Measurements from ENCODE around the gene LRRTM3. TPM values are rescaled to one million over a fixed set of nuclear protein-coding genes. Genes with fewer than 3 reads are reported as not detected.

LRRTM3 gene
- total and polyA plus RNA-seq, 2 experiments from 2014 or later = not detected

- H3K9me3 ChIP-seq (ENCODE audit: low read depth) = no peaks in the 10 kb centered on the region
- H4K20me1 ChIP-seq (ENCODE audit: insufficient read depth) = no peaks in the 10 kb centered on the region
- WGBS, 2 experiments (ENCODE audit: low coverage in 1 of 2, low lambda C conversion rate in 2 of 2, missing lambda C conversion rate in 2 of 2) = 7 to 10% methylated on average over 1 of the region's 1 CpG
- TF ChIP-seq EZH2 (IDR thresholded peaks at IDR 0.05; ENCODE audit: insufficient read depth, poor library complexity, severe bottlenecking) = no peak
- TF ChIP-seq EZH2phosphoT487 (IDR thresholded peaks at IDR 0.05; ENCODE audit: insufficient read depth, low read depth) = no peak
- H3K27me3 ChIP-seq (replicated peaks; ENCODE audit: insufficient read depth) = no peaks in the 10 kb centered on the region
- no peaks in the 10 kb centered on the region for H3F3A ChIP-seq (ENCODE audit: insufficient read depth)
- H2AFZ ChIP-seq = no peak overlapping the region
- H3K9me2 ChIP-seq (ENCODE audit: insufficient read depth) = no peaks in the 10 kb centered on the region
- H3K4me2 ChIP-seq (ENCODE audit: unreplicated experiment) = no peak overlapping the region
- in situ Hi-C loops (cut with MboI) = no loop called here
- H3K36me3 ChIP-seq (ENCODE audit: low read depth) = no peaks in the 10 kb centered on the region
- no peaks in the 10 kb centered on the region for H3K4me1 ChIP-seq (ENCODE audit: insufficient read depth)
- no peak overlapping the region for H3K4me3 ChIP-seq
- H3K27ac ChIP-seq = no peak overlapping the region
- no peaks in the 10 kb centered on the region for H3K79me2 ChIP-seq (ENCODE audit: insufficient read depth)
- H3K9ac ChIP-seq = no peak overlapping the region
- DNase-seq = no peak
These were observed 64.5 kb downstream of the LRRTM3 start for GRCh38 chr10:66990143-66990830.

GRCh38 chr10:66996996-66997395 is 71.2 kb downstream of the LRRTM3 start:
- in situ Hi-C loops (cut with MboI) = no loop called here
- Histone ChIP-seq H3K9ac (no peak overlapping the region), H3K36me3 (ENCODE audit: low read depth) (no peaks in the 10 kb centered on the region), H3F3A (ENCODE audit: insufficient read depth) (no peaks in the 10 kb centered on the region), H3K4me3 (no peak overlapping the region), H3K9me3 (ENCODE audit: low read depth) (no peaks in the 10 kb centered on the region), H3K79me2 (ENCODE audit: insufficient read depth) (no peaks in the 10 kb centered on the region), H3K27ac (no peak overlapping the region), H3K9me2 (ENCODE audit: insufficient read depth) (no peaks in the 10 kb centered on the region; the same call in 1 of the 2 replicates), H3K27me3 (replicated peaks; ENCODE audit: insufficient read depth) (no peaks in the 10 kb centered on the region), H4K20me1 (ENCODE audit: insufficient read depth) (no peaks in the 10 kb centered on the region), H3K4me2 (ENCODE audit: unreplicated experiment) (no peak overlapping the region), H2AFZ (no peak overlapping the region), H3K4me1 (ENCODE audit: insufficient read depth) (no peaks in the 10 kb centered on the region)
- no peak for TF ChIP-seq EZH2 (IDR thresholded peaks at IDR 0.05; ENCODE audit: insufficient read depth, poor library complexity, severe bottlenecking)
- TF ChIP-seq EZH2phosphoT487 (IDR thresholded peaks at IDR 0.05; ENCODE audit: insufficient read depth, low read depth) = no peak
- DNase-seq = no peak
- WGBS, 2 experiments (ENCODE audit: low coverage in 1 of 2, low lambda C conversion rate in 2 of 2, missing lambda C conversion rate in 2 of 2) = 5 to 6% methylated on average over 1 of the region's 1 CpG

- H3K27ac ChIP-seq = no peak overlapping the region
- no peaks in the 10 kb centered on the region; the same call in 1 of the 2 replicates for H3K9me2 ChIP-seq (ENCODE audit: insufficient read depth)
- no peak overlapping the region for H3K4me2 ChIP-seq (ENCODE audit: unreplicated experiment)
- H2AFZ ChIP-seq = no peak overlapping the region
- no peaks in the 10 kb centered on the region for H3K9me3 ChIP-seq (ENCODE audit: low read depth)
- H3K36me3 ChIP-seq (ENCODE audit: low read depth) = no peaks in the 10 kb centered on the region
- H3K27me3 ChIP-seq (replicated peaks; ENCODE audit: insufficient read depth) = no peaks in the 10 kb centered on the region
- H3K9ac ChIP-seq = no peak overlapping the region
- H3K4me3 ChIP-seq = no peak overlapping the region
- TF ChIP-seq EZH2 (IDR thresholded peaks at IDR 0.05; ENCODE audit: insufficient read depth, poor library complexity, severe bottlenecking) = no peak
- DNase-seq = no peak
- 64 to 65% methylated on average over 3 of the region's 3 CpGs for WGBS, 2 experiments (ENCODE audit: low coverage in 1 of 2, low lambda C conversion rate in 2 of 2, missing lambda C conversion rate in 2 of 2)
- H3K79me2 ChIP-seq (ENCODE audit: insufficient read depth) = no peaks in the 10 kb centered on the region
- H3F3A ChIP-seq (ENCODE audit: insufficient read depth) = no peaks in the 10 kb centered on the region
- in situ Hi-C loops (cut with MboI) = no loop called here
- H3K4me1 ChIP-seq (ENCODE audit: insufficient read depth) = no peaks in the 10 kb centered on the region
- no peaks in the 10 kb centered on the region for H4K20me1 ChIP-seq (ENCODE audit: insufficient read depth)
These were observed 74.1 kb downstream of the LRRTM3 start for GRCh38 chr10:66999762-67000545.

GRCh38 chr10:67004690-67005089 is 78.9 kb downstream of the LRRTM3 start:
- WGBS, 2 experiments (ENCODE audit: low coverage in 1 of 2, low lambda C conversion rate in 2 of 2, missing lambda C conversion rate in 2 of 2) = 23 to 24% methylated on average over 2 of the region's 2 CpGs
- Histone ChIP-seq H3K9me2 (ENCODE audit: insufficient read depth) (no peaks in the 10 kb centered on the region; the same call in 1 of the 2 replicates), H3K4me3 (no peak overlapping the region), H4K20me1 (ENCODE audit: insufficient read depth) (no peaks in the 10 kb centered on the region), H3K27me3 (replicated peaks; ENCODE audit: insufficient read depth) (no peaks in the 10 kb centered on the region), H2AFZ (no peak overlapping the region), H3K36me3 (ENCODE audit: low read depth) (no peaks in the 10 kb centered on the region), H3K4me1 (ENCODE audit: insufficient read depth) (no peaks in the 10 kb centered on the region), H3F3A (ENCODE audit: insufficient read depth) (no peaks in the 10 kb centered on the region), H3K4me2 (ENCODE audit: unreplicated experiment) (no peak overlapping the region), H3K27ac (no peak overlapping the region), H3K9me3 (ENCODE audit: low read depth) (peaks cover 3% of the 10 kb centered on the region), H3K79me2 (ENCODE audit: insufficient read depth) (no peaks in the 10 kb centered on the region), H3K9ac (no peak overlapping the region)
- TF ChIP-seq EZH2phosphoT487 (IDR thresholded peaks at IDR 0.05; ENCODE audit: insufficient read depth, low read depth) (no peak), EZH2 (IDR thresholded peaks at IDR 0.05; ENCODE audit: insufficient read depth, poor library complexity, severe bottlenecking) (no peak)
- DNase-seq = no peak
- in situ Hi-C loops (cut with MboI) = no loop called here

All from GM23248 (cell line).